Liver (tissue), 9 donors: ENCODE measurements around the gene FLNB. TPM values are rescaled to one million over a fixed set of nuclear protein-coding genes. Genes with fewer than 3 reads are reported as not detected.
A peak's percentile ranks its signal among the peaks of the same experiment; 100 is the strongest.

Experiments
- DNase-seq: peaks from one replicate; pipeline ENCODE4 v3.0.0-alpha.2; 2017; ENCODE audit warnings: low spot score
- H3K27ac ChIP-seq, 2 donors: one replicate each; pipeline ENCODE4 v1.7.0; 2013; ENCODE audit warnings: inconsistent platforms in 2 of 2, low read length in 2 of 2, control low read depth in 1 of 2, low read depth in 1 of 2, mild to moderate bottlenecking in 1 of 2
- H3K27me3 ChIP-seq, 4 donors: one replicate each; pipeline versions ENCODE4 v1.6.1 to v1.7.0; 2013; ENCODE audit warnings: low read length in 3 of 4, inconsistent platforms in 1 of 4, mild to moderate bottlenecking in 1 of 4, moderate library complexity in 1 of 4; ENCODE audit not compliant: control insufficient read depth in 4 of 4, insufficient read depth in 4 of 4
- H3K36me3 ChIP-seq, 4 donors: one replicate each; pipeline versions ENCODE4 v1.6.1 to v1.7.0; 2013; ENCODE audit warnings: low read length in 3 of 4, mild to moderate bottlenecking in 3 of 4, low read depth in 1 of 4, moderate library complexity in 1 of 4; ENCODE audit not compliant: control insufficient read depth in 4 of 4, insufficient read depth in 3 of 4
- H3K4me1 ChIP-seq, 4 donors: one replicate each; pipeline versions ENCODE4 v1.6.1 to v1.7.0; 2013; ENCODE audit warnings: low read length in 3 of 4, mild to moderate bottlenecking in 3 of 4, moderate library complexity in 1 of 4; ENCODE audit not compliant: control insufficient read depth in 4 of 4, insufficient read depth in 4 of 4
- H3K4me3 ChIP-seq, 3 donors: one replicate each; pipeline versions ENCODE4 v1.6.1 to v1.7.0; 2013; ENCODE audit warnings: low read length in 3 of 3, control low read depth in 1 of 3, low read depth in 1 of 3, mild to moderate bottlenecking in 1 of 3
- H3K9ac ChIP-seq, 2 donors: one replicate each; pipeline ENCODE4 v1.7.0; 2013; ENCODE audit warnings: low read length in 2 of 2, mild to moderate bottlenecking in 2 of 2, moderate library complexity in 2 of 2, control low read depth in 1 of 2, low read depth in 1 of 2
- H3K9me3 ChIP-seq, 4 donors: one replicate each; pipeline versions ENCODE4 v1.6.1 to v1.7.0; 2013; ENCODE audit warnings: low read length in 3 of 4; ENCODE audit not compliant: control insufficient read depth in 4 of 4
- ATF3 ChIP-seq: IDR thresholded peaks from 2 replicates; pipeline ENCODE4 v1.6.1; 2016; ENCODE audit warnings: antibody characterized with exemption
- CTCF ChIP-seq: fragments of 150-350 bp; IDR thresholded peaks from 2 replicates; pipeline ENCODE4 v1.5.1; 2017; ENCODE audit warnings: improper control_type of control experiment, low read depth, low read length; ENCODE audit not compliant: missing input control
- EGR1 ChIP-seq, 2 donors: IDR thresholded peaks; 2 replicates each; pipeline ENCODE4 v1.6.1; 2016 to 2018; ENCODE audit warnings: antibody characterized with exemption in 2 of 2, low read depth in 2 of 2
- FOXA1 ChIP-seq: IDR thresholded peaks from 2 replicates; pipeline ENCODE4 v1.6.1; 2016; ENCODE audit warnings: antibody characterized with exemption
- FOXA2 ChIP-seq: IDR thresholded peaks from 2 replicates; pipeline ENCODE4 v1.6.1; 2016; ENCODE audit warnings: antibody characterized with exemption
- GABPA ChIP-seq, 2 donors: IDR thresholded peaks in 1 of 2; conservative IDR thresholded peaks in 1 of 2; 2 replicates each; pipeline ENCODE4 v1.6.1; 2016; ENCODE audit warnings: antibody characterized with exemption in 2 of 2, mild to moderate bottlenecking in 1 of 2, moderate library complexity in 1 of 2
- HNF4A ChIP-seq, 2 donors: conservative IDR thresholded peaks; 2 replicates each; pipeline ENCODE4 v1.6.1; 2016; ENCODE audit warnings: antibody characterized with exemption in 2 of 2, mild to moderate bottlenecking in 2 of 2
- HNF4G ChIP-seq: IDR thresholded peaks from 2 replicates; pipeline ENCODE4 v1.6.1; 2016; ENCODE audit warnings: antibody characterized with exemption
- JUND ChIP-seq, 2 donors: IDR thresholded peaks; 2 replicates each; pipeline ENCODE4 v1.6.1; 2016; ENCODE audit warnings: antibody characterized with exemption in 2 of 2
- MAX ChIP-seq: IDR thresholded peaks from 2 replicates; pipeline ENCODE4 v1.6.1; 2016; ENCODE audit warnings: antibody characterized with exemption
- NR2F2 ChIP-seq: IDR thresholded peaks from 2 replicates; pipeline ENCODE4 v1.6.1; 2016; ENCODE audit warnings: antibody characterized with exemption
- RAD21 ChIP-seq, 2 donors: IDR thresholded peaks; 2 replicates each; pipeline ENCODE4 v1.6.1; 2016; ENCODE audit warnings: antibody characterized with exemption in 2 of 2, mild to moderate bottlenecking in 2 of 2
- REST ChIP-seq: IDR thresholded peaks from 2 replicates; pipeline ENCODE4 v1.6.1; 2016; ENCODE audit warnings: antibody characterized with exemption, mild to moderate bottlenecking
- RXRA ChIP-seq, 2 donors: IDR thresholded peaks; 2 replicates each; pipeline ENCODE4 v1.6.1; 2017 to 2018; ENCODE audit warnings: antibody characterized with exemption in 2 of 2, mild to moderate bottlenecking in 1 of 2
- SP1 ChIP-seq: IDR thresholded peaks from 2 replicates; pipeline ENCODE4 v1.6.1; 2018; ENCODE audit warnings: antibody characterized with exemption, mild to moderate bottlenecking
- TAF1 ChIP-seq: conservative IDR thresholded peaks from 2 replicates; pipeline ENCODE4 v1.6.1; 2016; ENCODE audit warnings: antibody characterized with exemption, mild to moderate bottlenecking
- YY1 ChIP-seq: IDR thresholded peaks from 2 replicates; pipeline ENCODE4 v1.6.1; 2016; ENCODE audit warnings: antibody characterized with exemption, mild to moderate bottlenecking
- ZBTB33 ChIP-seq: IDR thresholded peaks from 2 replicates; pipeline ENCODE4 v1.6.1; 2016; ENCODE audit warnings: antibody characterized with exemption
- WGBS: extraction: QIAGEN DNeasy Blood & Tissue Kit; methylation state at CpG from one replicate; pipeline ENCODE4 v1.1.7; 2013; 5-methylcytosine and 5-hydroxymethylcytosine counted together
- polyA plus RNA-seq, 2 donors: library from polyadenylated mRNA; stranded (reverse) in 1 of 2; unstranded in 1 of 2; fragments of 200-250 nt in 1 of 2; fragments of >200 nt in 1 of 2; fragmentation: Nextera tagmentation in 1 of 2; extraction: Ambion mirVana in 1 of 2; gene quantifications; one replicate each; pipeline versions ENCODE4 v1.2.1 to v1.2.3, GENCODE V29; 2013 to 2015
- total RNA-seq, 2 donors: library from RNA; depleted of rRNA; stranded (reverse); fragments of >200 nt; gene quantifications; one replicate each; pipeline ENCODE4 v1.2.3, GENCODE V29; 2014
- donor health status: healthy.
- donor health status: healthy.
- donor health status: healthy.
- donor health status: healthy.
- donor health status: healthy.

The FLNB gene
- total and polyA plus RNA-seq, 4 donors = 22.9 to 124 (median 44.3) TPM

GRCh38 chr3:58150810-58151199 is 142.6 kb downstream of the FLNB start:
- Histone ChIP-seq H3K9ac (no peak overlapping the region), H3K27ac (peak overlapping the region; percentile 40 to 45), H3K9me3 (no peaks in the 10 kb centered on the region), H3K4me3 (no peak overlapping the region), H3K4me1 (peaks cover 13 to 36% (median 29%) of the 10 kb centered on the region in 4 donors), H3K36me3 (peaks cover 6 to 67% (median 51%) of the 10 kb centered on the region in 4 donors), H3K27me3 (no peaks in the 10 kb centered on the region)
- 77% methylated on average over 13 of the region's 13 CpGs for WGBS
- TF ChIP-seq CTCF (no peak), EGR1 (IDR thresholded peaks at IDR 0.05; ENCODE audit: low read depth in 2 of 2) (no peak), RAD21 (IDR thresholded peaks at IDR 0.05) (no peak), ZBTB33 (no peak), REST (no peak), JUND (IDR thresholded peaks at IDR 0.05) (no peak), FOXA1 (no peak), HNF4A (conservative IDR thresholded peaks at IDR 0.05) (no peak), HNF4G (no peak), SP1 (no peak), FOXA2 (no peak), TAF1 (no peak), YY1 (no peak), NR2F2 (no peak), ATF3 (no peak), GABPA (IDR thresholded peaks at IDR 0.05 in 1 of 2, conservative IDR thresholded peaks at IDR 0.05 in 1 of 2) (no peak), RXRA (IDR thresholded peaks at IDR 0.05) (no peak), MAX (no peak)
- DNase-seq = no peak
